Measurements from ENCODE around the gene NHP2. TPM values are rescaled to one million over a fixed set of nuclear protein-coding genes. Genes with fewer than 3 reads are reported as not detected.
"Not testable (repeated sequence)": the region's sequence is repeated elsewhere in the genome, so short reads cannot be mapped to it uniquely, and the experiment has no call there.

The NHP2 gene
- polyA plus RNA-seq, 4 donors = 46.5 to 243 (median 80.3) TPM

DNA sequence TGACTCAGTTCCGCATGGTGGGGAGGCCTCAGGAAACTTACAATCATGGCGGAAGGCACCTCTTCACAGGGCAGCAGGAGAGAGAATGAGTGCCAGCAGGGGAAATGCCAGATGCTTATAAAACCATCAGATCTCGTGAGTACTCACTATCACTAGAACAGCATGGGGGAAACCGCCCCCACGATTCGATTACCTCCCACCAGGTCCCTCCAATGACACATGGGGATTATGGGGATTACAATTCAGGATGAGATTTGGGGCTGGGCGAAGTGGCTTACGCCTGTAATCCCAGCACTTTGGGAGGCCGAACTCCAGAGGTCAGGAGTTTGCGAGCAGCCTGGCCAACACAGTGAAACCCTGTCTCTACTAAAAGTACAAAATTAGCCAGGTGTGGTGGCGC is 44.5 kb upstream of the NHP2 start:
- not testable (repeated sequence) for H3K27ac ChIP-seq (ENCODE audit: low read depth in 1 of 3, low read length in 2 of 3); H3K9me3 ChIP-seq (ENCODE audit: control insufficient read depth in 2 of 2, insufficient read depth in 1 of 2, low read depth in 1 of 2, low read length in 1 of 2); DNase-seq; H3K36me3 ChIP-seq (ENCODE audit: control insufficient read depth in 3 of 3, insufficient read depth in 2 of 3, low read depth in 1 of 3, low read length in 3 of 3); H3K4me3 ChIP-seq (ENCODE audit: low read depth in 1 of 3, low read length in 3 of 3); H3K4me1 ChIP-seq (ENCODE audit: control insufficient read depth in 3 of 3, insufficient read depth in 2 of 3, low read depth in 1 of 3, low read length in 2 of 3); H3K27me3 ChIP-seq (ENCODE audit: control insufficient read depth in 3 of 3, insufficient read depth in 3 of 3, low read length in 3 of 3); FAIRE-seq
- WGBS, 3 donors = 69 to 85% (median 76%) methylated on average over 11 of the region's 11 CpGs

DNA sequence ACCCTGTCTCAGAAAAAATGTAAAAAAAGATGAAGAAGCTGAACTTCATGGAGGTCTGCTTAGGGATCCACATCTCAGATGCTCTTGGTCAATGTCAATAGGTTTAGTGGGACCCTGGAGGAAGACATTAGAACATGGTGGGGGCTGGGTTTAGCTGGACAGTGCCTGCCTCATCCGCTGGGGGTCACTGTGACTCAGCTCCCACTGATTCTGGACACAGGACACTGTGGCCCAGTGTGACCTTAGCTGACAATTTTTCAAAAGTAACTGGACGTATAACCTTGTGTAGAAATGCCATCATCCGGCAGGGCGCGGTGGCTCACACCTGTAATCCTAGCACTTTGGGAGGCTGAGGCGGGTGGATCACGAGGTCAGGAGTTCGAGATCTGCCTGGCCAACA is 43.3 kb upstream of the NHP2 start:
- peaks cover 0 to 5% (median 0%) of the 10 kb centered on the region in 3 donors for H3K27me3 ChIP-seq (ENCODE audit: control insufficient read depth in 3 of 3, insufficient read depth in 3 of 3, low read length in 3 of 3)
- H3K27ac ChIP-seq (ENCODE audit: low read depth in 1 of 3, low read length in 2 of 3) = no peak overlapping the region
- H3K9me3 ChIP-seq (ENCODE audit: control insufficient read depth in 2 of 2, insufficient read depth in 1 of 2, low read depth in 1 of 2, low read length in 1 of 2) = peaks cover 0 to 6% of the 10 kb centered on the region in 2 donors
- FAIRE-seq = no peak
- no peaks in the 10 kb centered on the region for H3K36me3 ChIP-seq (ENCODE audit: control insufficient read depth in 3 of 3, insufficient read depth in 2 of 3, low read depth in 1 of 3, low read length in 3 of 3)
- no peaks in the 10 kb centered on the region for H3K4me1 ChIP-seq (ENCODE audit: control insufficient read depth in 3 of 3, insufficient read depth in 2 of 3, low read depth in 1 of 3, low read length in 2 of 3)
- no peak for DNase-seq
- 81 to 87% (median 81%) methylated on average over 8 of the region's 8 CpGs for WGBS, 3 donors
- H3K4me3 ChIP-seq (ENCODE audit: low read depth in 1 of 3, low read length in 3 of 3) = no peak overlapping the region

DNA sequence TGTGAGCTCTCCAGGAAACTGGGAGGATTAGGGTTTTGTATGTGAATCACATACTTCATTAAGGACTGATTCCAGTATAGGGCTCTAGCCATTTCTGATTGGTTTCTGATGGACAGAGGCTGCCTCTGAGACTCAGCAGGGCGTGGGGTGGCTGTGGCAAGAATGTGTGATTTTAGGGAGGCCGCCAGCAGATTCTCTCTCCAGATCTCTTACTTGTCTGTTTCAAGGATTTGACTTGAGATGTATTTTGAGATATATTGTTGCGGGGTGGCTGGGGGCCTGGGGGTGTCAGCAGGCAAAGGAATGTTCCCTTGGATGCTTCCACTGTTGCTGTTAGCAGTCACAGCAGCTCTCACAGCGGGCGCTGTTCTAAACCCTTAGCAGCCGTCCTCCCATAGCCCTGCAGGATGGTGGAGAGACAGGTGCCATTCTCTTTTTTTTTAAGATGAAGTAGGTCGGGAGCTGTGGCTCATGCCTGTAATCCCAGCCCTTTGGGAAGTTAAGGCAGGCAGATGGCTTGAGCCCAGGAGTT is 42.7 kb upstream of the NHP2 start:
- H3K4me1 ChIP-seq (ENCODE audit: control insufficient read depth in 3 of 3, insufficient read depth in 2 of 3, low read depth in 1 of 3, low read length in 2 of 3) = no peaks in the 10 kb centered on the region
- no peaks in the 10 kb centered on the region for H3K36me3 ChIP-seq (ENCODE audit: control insufficient read depth in 3 of 3, insufficient read depth in 2 of 3, low read depth in 1 of 3, low read length in 3 of 3)
- H3K27ac ChIP-seq (ENCODE audit: low read depth in 1 of 3, low read length in 2 of 3) = no peak overlapping the region
- H3K27me3 ChIP-seq (ENCODE audit: control insufficient read depth in 3 of 3, insufficient read depth in 3 of 3, low read length in 3 of 3) = peaks cover 0 to 5% (median 0%) of the 10 kb centered on the region in 3 donors
- 78 to 86% (median 83%) methylated on average over 7 of the region's 7 CpGs for WGBS, 3 donors
- H3K9me3 ChIP-seq (ENCODE audit: control insufficient read depth in 2 of 2, insufficient read depth in 1 of 2, low read depth in 1 of 2, low read length in 1 of 2) = peaks cover 0 to 6% of the 10 kb centered on the region in 2 donors
- no peak for DNase-seq
- FAIRE-seq = no peak
- no peak overlapping the region for H3K4me3 ChIP-seq (ENCODE audit: low read depth in 1 of 3, low read length in 3 of 3)

DNA sequence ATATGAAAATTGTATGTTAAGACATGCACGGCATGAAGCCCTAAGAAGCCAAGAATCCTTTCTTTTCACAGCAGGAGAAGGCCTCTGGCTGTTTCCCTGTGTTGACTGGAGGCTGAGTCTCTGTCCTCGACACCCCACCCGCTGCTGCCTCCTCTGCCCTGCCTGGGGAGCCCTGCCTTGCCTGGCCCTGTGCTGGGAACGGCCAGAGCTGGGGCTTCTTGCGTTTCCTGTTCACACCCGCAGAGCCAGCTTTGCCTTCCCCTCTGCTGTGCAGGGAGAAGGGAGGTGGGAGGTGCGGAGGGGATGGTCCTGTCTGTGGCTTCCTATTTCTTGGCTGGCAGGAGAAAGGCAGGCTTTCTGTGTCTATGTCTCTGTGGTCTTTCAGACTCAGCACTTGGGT is 40.3 kb upstream of the NHP2 start:
- no peaks in the 10 kb centered on the region for H3K36me3 ChIP-seq (ENCODE audit: control insufficient read depth in 3 of 3, insufficient read depth in 2 of 3, low read depth in 1 of 3, low read length in 3 of 3)
- H3K27me3 ChIP-seq (ENCODE audit: control insufficient read depth in 3 of 3, insufficient read depth in 3 of 3, low read length in 3 of 3) = peaks cover 0 to 5% (median 0%) of the 10 kb centered on the region in 3 donors
- FAIRE-seq = no peak
- WGBS, 3 donors = 38 to 55% (median 41%) methylated on average over 7 of the region's 7 CpGs
- DNase-seq = no peak
- H3K4me3 ChIP-seq (ENCODE audit: low read depth in 1 of 3, low read length in 3 of 3) = no peak overlapping the region
- H3K4me1 ChIP-seq (ENCODE audit: control insufficient read depth in 3 of 3, insufficient read depth in 2 of 3, low read depth in 1 of 3, low read length in 2 of 3) = no peaks in the 10 kb centered on the region
- no peak overlapping the region for H3K27ac ChIP-seq (ENCODE audit: low read depth in 1 of 3, low read length in 2 of 3)
- peaks cover 0 to 6% of the 10 kb centered on the region in 2 donors for H3K9me3 ChIP-seq (ENCODE audit: control insufficient read depth in 2 of 2, insufficient read depth in 1 of 2, low read depth in 1 of 2, low read length in 1 of 2)

DNA sequence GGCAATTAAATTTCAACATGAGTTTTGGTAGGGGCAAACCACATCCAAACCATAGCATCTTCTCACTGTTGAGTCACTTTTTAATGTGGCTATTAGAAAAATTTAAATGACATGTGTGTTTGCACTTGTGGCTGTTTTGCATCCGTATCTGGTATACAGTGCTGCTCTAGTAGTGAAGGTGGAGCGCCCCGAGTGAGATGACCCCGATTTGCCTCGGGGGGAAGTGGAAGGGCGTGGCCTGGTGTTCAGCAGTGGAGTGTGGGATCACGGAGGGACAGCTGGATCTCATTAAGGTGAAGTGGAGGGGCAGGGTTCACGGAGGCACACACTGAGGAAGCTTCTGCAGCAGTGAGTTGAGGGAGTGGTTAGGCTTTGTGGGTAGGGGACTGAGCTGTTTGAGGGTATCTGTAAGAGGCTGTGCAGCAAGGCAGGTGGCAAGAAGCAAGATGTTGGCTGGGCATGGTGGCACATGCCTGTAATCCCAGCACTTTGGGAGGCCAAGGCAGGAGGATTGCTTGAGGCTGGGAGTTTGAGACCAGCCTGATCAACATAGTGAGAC is 39.6 kb upstream of the NHP2 start:
- Histone ChIP-seq H3K9me3 (ENCODE audit: control insufficient read depth in 2 of 2, insufficient read depth in 1 of 2, low read depth in 1 of 2, low read length in 1 of 2) (peaks cover 0 to 6% of the 10 kb centered on the region in 2 donors), H3K27me3 (ENCODE audit: control insufficient read depth in 3 of 3, insufficient read depth in 3 of 3, low read length in 3 of 3) (peaks cover 0 to 5% (median 0%) of the 10 kb centered on the region in 3 donors), H3K4me1 (ENCODE audit: control insufficient read depth in 3 of 3, insufficient read depth in 2 of 3, low read depth in 1 of 3, low read length in 2 of 3) (no peaks in the 10 kb centered on the region), H3K4me3 (ENCODE audit: low read depth in 1 of 3, low read length in 3 of 3) (no peak overlapping the region), H3K36me3 (ENCODE audit: control insufficient read depth in 3 of 3, insufficient read depth in 2 of 3, low read depth in 1 of 3, low read length in 3 of 3) (no peaks in the 10 kb centered on the region), H3K27ac (ENCODE audit: low read depth in 1 of 3, low read length in 2 of 3) (no peak overlapping the region)
- FAIRE-seq = no peak
- WGBS, 3 donors = 50 to 61% (median 60%) methylated on average over 8 of the region's 8 CpGs
- no peak for DNase-seq

DNA sequence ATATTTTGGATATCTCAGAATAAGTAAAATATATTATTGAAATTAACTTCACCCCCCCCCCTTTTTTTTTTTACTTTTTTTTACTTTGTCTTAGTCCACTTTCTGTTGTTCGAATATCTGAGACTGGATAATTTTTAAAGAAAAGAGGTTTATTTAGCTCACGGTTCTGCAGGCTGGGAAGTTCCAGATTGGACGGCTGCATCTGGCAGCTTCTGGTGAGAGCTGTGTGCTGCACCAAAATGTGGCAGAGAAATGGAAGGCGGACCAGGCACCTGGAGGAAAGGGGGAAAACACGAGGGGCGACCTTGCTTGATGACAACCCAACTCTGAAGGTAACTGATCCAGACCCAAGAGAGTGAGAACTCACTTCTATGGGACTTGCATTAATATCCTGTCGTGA is 39.1 kb upstream of the NHP2 start:
- Histone ChIP-seq H3K4me3 (ENCODE audit: low read depth in 1 of 3, low read length in 3 of 3) (no peak overlapping the region), H3K36me3 (ENCODE audit: control insufficient read depth in 3 of 3, insufficient read depth in 2 of 3, low read depth in 1 of 3, low read length in 3 of 3) (no peaks in the 10 kb centered on the region), H3K4me1 (ENCODE audit: control insufficient read depth in 3 of 3, insufficient read depth in 2 of 3, low read depth in 1 of 3, low read length in 2 of 3) (no peaks in the 10 kb centered on the region), H3K9me3 (ENCODE audit: control insufficient read depth in 2 of 2, insufficient read depth in 1 of 2, low read depth in 1 of 2, low read length in 1 of 2) (peaks cover 0 to 6% of the 10 kb centered on the region in 2 donors), H3K27me3 (ENCODE audit: control insufficient read depth in 3 of 3, insufficient read depth in 3 of 3, low read length in 3 of 3) (peaks cover 0 to 5% (median 0%) of the 10 kb centered on the region in 3 donors), H3K27ac (ENCODE audit: low read depth in 1 of 3, low read length in 2 of 3) (no peak overlapping the region)
- 88 to 93% (median 91%) methylated on average over 7 of the region's 7 CpGs for WGBS, 3 donors
- FAIRE-seq (no peak), DNase-seq (no peak)

DNA sequence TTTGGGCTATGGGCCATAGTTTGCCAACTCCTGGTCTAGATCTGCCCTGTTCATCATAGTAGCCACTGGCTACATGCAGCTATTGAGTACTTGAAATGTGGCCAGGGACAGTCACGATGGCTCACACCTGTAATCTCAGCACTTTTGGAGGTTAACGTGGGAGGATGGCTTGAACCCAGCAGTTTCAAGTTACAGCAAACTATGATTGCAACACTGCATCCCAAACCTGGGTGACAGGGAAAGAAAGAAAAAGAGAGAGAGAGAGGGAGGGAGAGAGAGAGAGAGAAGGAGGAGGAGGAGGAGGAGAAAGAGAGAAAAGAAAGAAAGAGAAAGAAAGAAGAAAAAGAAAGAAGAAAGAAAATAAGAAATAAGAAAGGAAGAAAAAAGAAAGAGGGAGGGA is 38.6 kb upstream of the NHP2 start:
- DNase-seq (no peak), FAIRE-seq (no peak)
- no peak overlapping the region for H3K27ac ChIP-seq (ENCODE audit: low read depth in 1 of 3, low read length in 2 of 3)
- no peak overlapping the region for H3K4me3 ChIP-seq (ENCODE audit: low read depth in 1 of 3, low read length in 3 of 3)
- H3K27me3 ChIP-seq (ENCODE audit: control insufficient read depth in 3 of 3, insufficient read depth in 3 of 3, low read length in 3 of 3) = peaks cover 0 to 5% (median 0%) of the 10 kb centered on the region in 3 donors
- no peaks in the 10 kb centered on the region for H3K4me1 ChIP-seq (ENCODE audit: control insufficient read depth in 3 of 3, insufficient read depth in 2 of 3, low read depth in 1 of 3, low read length in 2 of 3)
- no peaks in the 10 kb centered on the region for H3K36me3 ChIP-seq (ENCODE audit: control insufficient read depth in 3 of 3, insufficient read depth in 2 of 3, low read depth in 1 of 3, low read length in 3 of 3)
- peaks cover 0 to 6% of the 10 kb centered on the region in 2 donors for H3K9me3 ChIP-seq (ENCODE audit: control insufficient read depth in 2 of 2, insufficient read depth in 1 of 2, low read depth in 1 of 2, low read length in 1 of 2)
- WGBS, 3 donors = 66 to 77% (median 70%) methylated on average over 2 of the region's 2 CpGs

DNA sequence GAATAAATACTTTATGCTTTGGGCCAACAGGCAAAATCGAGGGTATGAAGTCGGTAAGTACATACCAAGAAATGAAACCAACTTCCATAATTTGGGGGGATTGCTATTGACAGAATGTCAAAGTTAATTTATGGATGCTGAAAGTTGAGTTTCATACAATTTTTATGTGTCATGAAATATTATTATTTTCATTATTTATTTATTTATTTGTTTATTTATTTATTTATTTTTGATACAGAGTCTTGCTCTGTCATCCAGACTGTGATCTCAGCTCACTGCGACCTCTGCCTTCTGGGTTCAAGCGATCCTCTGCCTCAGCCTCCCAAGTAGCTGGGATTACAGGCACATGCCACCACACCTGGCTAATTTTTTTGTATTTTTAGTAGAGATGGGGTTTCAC is 38.0 kb upstream of the NHP2 start:
- H3K27ac ChIP-seq (ENCODE audit: low read depth in 1 of 3, low read length in 2 of 3) = no peak overlapping the region
- H3K9me3 ChIP-seq (ENCODE audit: control insufficient read depth in 2 of 2, insufficient read depth in 1 of 2, low read depth in 1 of 2, low read length in 1 of 2) = peaks cover 0 to 6% of the 10 kb centered on the region in 2 donors
- no peaks in the 10 kb centered on the region for H3K36me3 ChIP-seq (ENCODE audit: control insufficient read depth in 3 of 3, insufficient read depth in 2 of 3, low read depth in 1 of 3, low read length in 3 of 3)
- H3K27me3 ChIP-seq (ENCODE audit: control insufficient read depth in 3 of 3, insufficient read depth in 3 of 3, low read length in 3 of 3) = peaks cover 0 to 5% (median 0%) of the 10 kb centered on the region in 3 donors
- FAIRE-seq (no peak), DNase-seq (no peak)
- no peaks in the 10 kb centered on the region for H3K4me1 ChIP-seq (ENCODE audit: control insufficient read depth in 3 of 3, insufficient read depth in 2 of 3, low read depth in 1 of 3, low read length in 2 of 3)
- WGBS, 3 donors = 79 to 87% (median 83%) methylated on average over 4 of the region's 4 CpGs
- no peak overlapping the region for H3K4me3 ChIP-seq (ENCODE audit: low read depth in 1 of 3, low read length in 3 of 3)

DNA sequence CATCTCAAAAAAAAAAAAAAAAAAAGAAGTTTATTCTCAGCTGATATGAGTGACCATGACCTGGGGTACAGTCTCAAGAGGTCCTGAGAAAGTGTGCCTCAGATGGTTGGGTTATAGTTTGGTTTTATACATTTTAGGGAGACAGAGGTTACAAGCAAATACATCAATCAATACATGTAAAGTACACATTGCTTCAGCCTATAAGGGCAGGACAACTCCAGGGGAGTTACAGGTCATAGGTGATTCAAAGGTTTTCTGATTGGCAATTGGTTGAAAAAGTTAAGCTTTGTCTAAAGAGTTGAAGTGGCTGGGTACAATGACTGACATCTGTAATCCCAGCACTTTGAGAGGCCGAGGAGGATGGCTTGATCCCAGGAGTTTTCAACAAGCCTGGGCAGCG is 35.7 kb upstream of the NHP2 start:
- Histone ChIP-seq H3K27ac (ENCODE audit: low read depth in 1 of 3, low read length in 2 of 3) (no peak overlapping the region), H3K9me3 (ENCODE audit: control insufficient read depth in 2 of 2, insufficient read depth in 1 of 2, low read depth in 1 of 2, low read length in 1 of 2) (peaks cover 0 to 6% of the 10 kb centered on the region in 2 donors), H3K4me3 (ENCODE audit: low read depth in 1 of 3, low read length in 3 of 3) (no peak overlapping the region), H3K36me3 (ENCODE audit: control insufficient read depth in 3 of 3, insufficient read depth in 2 of 3, low read depth in 1 of 3, low read length in 3 of 3) (no peaks in the 10 kb centered on the region), H3K4me1 (ENCODE audit: control insufficient read depth in 3 of 3, insufficient read depth in 2 of 3, low read depth in 1 of 3, low read length in 2 of 3) (no peaks in the 10 kb centered on the region), H3K27me3 (ENCODE audit: control insufficient read depth in 3 of 3, insufficient read depth in 3 of 3, low read length in 3 of 3) (peaks cover 0 to 5% (median 0%) of the 10 kb centered on the region in 3 donors)
- 36 to 66% (median 47%) methylated on average over 2 of the region's 2 CpGs for WGBS, 3 donors
- no peak for DNase-seq
- no peak for FAIRE-seq

Data from small intestine (tissue), 7 donors.